Measurements from ENCODE around the gene EFCC1.

- TF ChIP-seq CTCF (IDR thresholded peaks at IDR 0.05; ENCODE audit: low read depth, low read length) (no peak), EZH2phosphoT487 (IDR thresholded peaks at IDR 0.05; ENCODE audit: low read depth) (no peak)
Observed at GRCh38 chr3:129068291-129068886, 67.3 kb downstream of the EFCC1 start.
